HCT116 (cell line): ENCODE data around the gene PLBD2. TPM values are rescaled to one million over a fixed set of nuclear protein-coding genes. Genes with fewer than 3 reads are reported as not detected.

ENCODE experiments used
- ATAC-seq: fragments of 200-7000 bp; cut with Tn5 transposase; 2 replicates; pipeline ENCODE4 v1.9.1; 2020; ENCODE audit warnings: mild to moderate bottlenecking, moderate library complexity
- BruUV-seq: library from RNA; stranded (reverse); fragments of 400-500 nt; replicated peaks from 2 replicates; lab custom pipeline; 2021; lab: Mats Ljungman, UMichigan
- CTCF ChIA-PET: fragments of 300-600 bp; sonication (Branson Sonifier 250); formaldehyde crosslinking; loops from one replicate; lab custom pipeline; 2021; ENCODE audit warnings: antibody characterized with exemption; lab: Charles Lee
- POLR2A ChIA-PET: fragments of 300-600, 350-600 bp; sonication (Branson Sonifier 250); formaldehyde crosslinking; loops from one replicate; lab custom pipeline; 2021; ENCODE audit warnings: antibody characterized with exemption; lab: Charles Lee
- RAD21 ChIA-PET, 2 experiments: fragments of 300-600 bp; sonication (Branson Sonifier 250); formaldehyde crosslinking; loops; one replicate each; lab custom pipeline; 2023; ENCODE audit warnings: low total read pairs in 2 of 2; ENCODE audit not compliant: uncharacterized antibody in 2 of 2, unreplicated experiment in 2 of 2, low non-redundant PET in 1 of 2; lab: Charles Lee
- DNase-seq: peaks from one replicate; pipeline ENCODE4 v3.0.0-alpha.2; 2010; ENCODE audit warnings: low read depth, low spot score
- H2AFZ ChIP-seq: fragments of 200-600 bp; shearing (Covaris generic), sonication (generic); 2 replicates; pipeline ENCODE4 v1.6.1; 2017; ENCODE audit warnings: low read depth, mixed run types, mixed read lengths, antibody characterized with exemption, low read length; ENCODE audit not compliant: poor library complexity, severe bottlenecking
- H3K27ac ChIP-seq: 2 replicates; pipeline ENCODE4 v1.5.1; 2012; ENCODE audit warnings: low read depth, low read length
- H3K27me3 ChIP-seq: fragments of 200-600 bp; sonication (generic); 2 replicates; pipeline ENCODE4 v1.6.1; 2016; ENCODE audit warnings: mixed run types, low read length, mixed read lengths; ENCODE audit not compliant: insufficient read depth
- H3K36me3 ChIP-seq, 2 experiments: fragments of 200-500 bp in 1 of 2; fragments of 200-600 bp in 1 of 2; sonication (Bioruptor generic) in 1 of 2; sonication (generic) in 1 of 2; 2 replicates each; pipeline versions ENCODE4 v1.5.1 to v1.6.1; 2014 to 2016; ENCODE audit warnings: low read length in 2 of 2, inconsistent platforms in 1 of 2, mixed read lengths in 1 of 2, mixed run types in 1 of 2; ENCODE audit not compliant: insufficient read depth in 2 of 2, control insufficient read depth in 1 of 2
- H3K4me1 ChIP-seq, 2 experiments: fragments of 200-600 bp in 1 of 2; sonication (generic) in 1 of 2; 2 replicates each; pipeline versions ENCODE4 v1.5.1 to v1.6.1; 2012 to 2017; ENCODE audit warnings: low read length in 2 of 2, inconsistent platforms in 1 of 2, mild to moderate bottlenecking in 1 of 2, mixed read lengths in 1 of 2, mixed run types in 1 of 2, moderate library complexity in 1 of 2; ENCODE audit not compliant: insufficient read depth in 2 of 2, control insufficient read depth in 1 of 2
- H3K4me2 ChIP-seq: fragments of 200-600 bp; sonication (generic); 2 replicates; pipeline ENCODE4 v1.6.1; 2017; ENCODE audit warnings: mixed run types, low read length, mixed read lengths
- H3K4me3 ChIP-seq, 2 experiments: fragments of 200-600 bp in 1 of 2; sonication (generic) in 1 of 2; replicated peaks in 1 of 2; 2 replicates each; pipeline ENCODE4 v1.5.1; 2011 to 2016; ENCODE audit warnings: low read length in 2 of 2, control low read depth in 1 of 2, low read depth in 1 of 2, mild to moderate bottlenecking in 1 of 2, mixed read lengths in 1 of 2, mixed run types in 1 of 2
- H3K79me2 ChIP-seq: fragments of 200-600 bp; sonication (generic); 2 replicates; pipeline ENCODE4 v1.6.1; 2017; ENCODE audit warnings: mild to moderate bottlenecking, mixed run types, low read length, moderate library complexity, mixed read lengths; ENCODE audit not compliant: insufficient read depth
- H3K9ac ChIP-seq: fragments of 200-600 bp; sonication (generic); 2 replicates; pipeline ENCODE4 v1.6.1; 2016; ENCODE audit warnings: low read length, mixed read lengths
- H3K9me2 ChIP-seq: fragments of 200-600 bp; sonication (generic), shearing (Covaris generic); 2 replicates; pipeline ENCODE4 v1.6.1; 2017; ENCODE audit warnings: mixed run types, mild to moderate bottlenecking, moderate library complexity; ENCODE audit not compliant: insufficient read depth
- H3K9me3 ChIP-seq, 2 experiments: fragments of 200-500 bp in 1 of 2; fragments of 200-600 bp in 1 of 2; sonication (Bioruptor generic) in 1 of 2; sonication (generic) in 1 of 2; 2 replicates each; pipeline ENCODE4 v1.6.1; 2014 to 2017; ENCODE audit warnings: low read length in 2 of 2, mixed read lengths in 2 of 2, inconsistent platforms in 1 of 2, low read depth in 1 of 2, mild to moderate bottlenecking in 1 of 2, mixed run types in 1 of 2, moderate library complexity in 1 of 2; ENCODE audit not compliant: control insufficient read depth in 1 of 2, insufficient read depth in 1 of 2
- H4K20me1 ChIP-seq: fragments of 200-600 bp; sonication (generic), shearing (Covaris generic); 2 replicates; pipeline ENCODE4 v1.6.1; 2017; ENCODE audit warnings: mixed run types, mild to moderate bottlenecking, moderate library complexity; ENCODE audit not compliant: insufficient read depth
- CTCF ChIP-seq, 3 experiments: fragments of 200-600 bp in 1 of 3; sonication (generic) in 1 of 3; IDR thresholded peaks in 2 of 3; conservative IDR thresholded peaks in 1 of 3; 2 replicates each; pipeline ENCODE4 v1.5.1; 2012 to 2017; ENCODE audit warnings: low read depth in 2 of 3, low read length in 2 of 3, antibody characterized with exemption in 1 of 3, borderline replicate concordance in 1 of 3, control low read depth in 1 of 3, mild to moderate bottlenecking in 1 of 3, mixed read lengths in 1 of 3, mixed run types in 1 of 3, moderate library complexity in 1 of 3; ENCODE audit not compliant: insufficient read depth in 1 of 3
- RAD21 ChIP-seq: IDR thresholded peaks from 2 replicates; pipeline ENCODE4 v1.6.1; 2012; ENCODE audit warnings: low read depth, mild to moderate bottlenecking
- intact Hi-C: fragments of 100-400 bp; cut with micrococcal nuclease; formaldehyde crosslinking; loops from 2 replicates; pipeline ENCODE4 v1.10.0; 2022
- total RNA-seq: library from RNA; stranded (reverse); gene quantifications from one replicate; pipeline ENCODE4 v1.2.1, GENCODE V29; 2021; ENCODE audit not compliant: unreplicated experiment
- TF ChIP-seq, protein P1 (sequence below): IDR thresholded peaks from 2 replicates; pipeline ENCODE4 v1.6.1; 2012

Gene PLBD2
- total RNA-seq, 1 experiment from 2014 or later, result 45.0 TPM

DNA sequence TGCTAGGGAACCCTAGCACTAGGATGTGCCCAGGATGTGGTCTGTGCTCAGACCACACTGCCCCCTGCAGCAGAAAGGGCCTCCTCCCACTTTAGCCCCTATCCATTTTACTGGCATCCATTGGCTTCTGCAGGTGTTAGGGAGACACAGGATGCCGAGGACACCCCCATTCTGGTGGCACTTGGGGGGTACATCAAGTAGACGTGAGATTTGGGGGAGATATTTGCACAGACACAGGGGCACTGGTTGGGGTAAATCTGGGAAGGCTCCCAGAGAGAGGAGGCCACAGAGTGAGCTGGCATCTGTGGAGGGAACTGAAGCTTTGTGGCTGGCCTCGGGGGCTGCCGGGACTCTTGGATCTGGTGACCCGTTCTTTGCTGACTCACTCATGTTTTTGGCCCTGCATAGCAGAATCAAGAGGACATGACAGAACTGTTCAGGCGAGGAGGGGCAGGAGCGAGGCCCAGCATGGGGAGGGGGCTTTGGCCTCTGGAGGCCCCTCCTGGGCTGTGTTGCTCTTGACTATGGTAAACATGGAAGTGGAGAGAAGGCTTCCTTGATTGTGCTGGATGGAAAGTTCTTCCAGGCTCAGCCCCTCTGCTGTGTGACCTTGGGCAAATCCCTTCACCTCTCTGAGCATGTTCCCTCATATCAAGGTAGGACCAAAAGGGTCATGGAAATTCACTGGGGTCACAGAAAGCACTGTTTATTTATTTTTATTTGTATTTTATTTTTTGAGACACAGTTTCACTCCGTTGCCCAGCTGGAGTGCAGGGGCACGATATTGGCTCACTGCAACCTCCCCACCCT, 1.8 kb downstream of the PLBD2 start:
- DNase-seq (no peak), ATAC-seq (no peak)
- TF ChIP-seq CTCF (IDR thresholded peaks at IDR 0.05 in 2 of 3, conservative IDR thresholded peaks at IDR 0.05 in 1 of 3; ENCODE audit: borderline replicate concordance in 1 of 3, insufficient read depth in 1 of 3, low read depth in 2 of 3, low read length in 2 of 3), result peak in 2 of 3 experiments; percentile 26 to 33; a peak in 3 of 6 replicates
- TF ChIP-seq, protein P1, sequence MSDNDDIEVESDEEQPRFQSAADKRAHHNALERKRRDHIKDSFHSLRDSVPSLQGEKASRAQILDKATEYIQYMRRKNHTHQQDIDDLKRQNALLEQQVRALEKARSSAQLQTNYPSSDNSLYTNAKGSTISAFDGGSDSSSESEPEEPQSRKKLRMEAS, result no peak
- TF ChIP-seq RAD21, result peak; percentile 33; the same call in 1 of the 2 replicates
- no peak overlapping the region for H2AFZ ChIP-seq
- no peaks in the 10 kb centered on the region for H3K27me3 ChIP-seq
- H3K36me3 ChIP-seq, result no peaks in the 10 kb centered on the region; a peak in 1 of 4 replicates
- H3K4me1 ChIP-seq, result peaks cover 12 to 24% of the 10 kb centered on the region in 2 experiments
- H3K27ac ChIP-seq, result no peak overlapping the region
- TSS peak; percentile 51 for BruUV-seq
- ChIA-PET POLR2A (no interaction called here), RAD21 (no interaction called here), CTCF (no interaction called here)
- no peaks in the 10 kb centered on the region for H3K9me2 ChIP-seq
- no peaks in the 10 kb centered on the region for H4K20me1 ChIP-seq
- 0 out of 2 replicates have a peak overlapping the region, but pooled peaks have one; percentile 85 for H3K9ac ChIP-seq
- peak overlapping the region; percentile 88 to 95; a peak in 3 of 4 replicates for H3K4me3 ChIP-seq
- peak overlapping the region; percentile 95 for H3K4me2 ChIP-seq
- intact Hi-C loops, result loop anchor here (2.0 kb wide), 1 partner anchor 25 kb away; the partner anchor contains the start of gene SLC8B1
- no peaks in the 10 kb centered on the region for H3K9me3 ChIP-seq
- peaks cover 24% of the 10 kb centered on the region for H3K79me2 ChIP-seq
